ENCODE measurements around the gene INKA1.
"Not testable (repeated sequence)": the region's sequence is repeated elsewhere in the genome, so short reads cannot be mapped to it uniquely, and the experiment has no call there.

The INKA1 gene

DNA sequence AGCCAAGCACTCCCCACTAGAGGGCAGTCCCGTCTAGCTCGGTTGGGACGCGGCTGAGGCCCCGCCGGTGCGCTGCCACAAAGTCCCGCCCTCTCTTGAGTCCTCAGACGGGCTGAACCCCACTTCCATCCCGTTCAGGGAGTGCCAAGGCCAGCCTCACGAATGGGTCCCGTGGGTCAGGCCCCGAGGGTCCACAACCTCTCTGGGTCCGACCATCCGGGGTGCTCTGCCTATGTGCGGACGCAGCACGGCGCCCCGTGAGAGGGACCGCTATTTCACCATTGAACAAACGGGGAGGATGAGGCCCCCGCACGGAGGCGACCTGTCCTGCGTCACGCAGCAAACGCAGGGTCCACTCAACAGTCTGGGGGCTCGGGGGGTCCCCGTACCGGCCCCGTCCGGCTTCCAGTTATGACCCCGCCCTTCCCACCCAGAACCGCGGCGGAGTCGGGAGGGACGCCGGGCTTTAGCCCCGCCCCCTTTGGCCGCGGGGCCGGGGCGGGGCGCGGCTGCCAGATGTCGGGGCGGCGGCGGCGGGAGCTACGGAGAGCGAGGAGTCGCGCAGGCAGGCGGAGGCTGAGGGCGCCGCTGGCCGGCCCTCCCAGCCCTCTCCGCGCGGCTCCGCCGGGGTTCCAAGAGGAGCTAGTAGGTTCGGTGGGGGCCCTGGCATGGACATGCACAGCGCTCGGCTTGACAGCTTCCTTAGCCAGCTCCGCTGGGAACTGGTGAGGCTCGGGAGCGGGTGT is at the start of gene INKA1:
INKA1 (plus strand) TSS at position 543 of the 746 bp plus-strand sequence; CDS start at position 675, 132 bp downstream.
- peak; percentile 89 for DNase-seq

DNA sequence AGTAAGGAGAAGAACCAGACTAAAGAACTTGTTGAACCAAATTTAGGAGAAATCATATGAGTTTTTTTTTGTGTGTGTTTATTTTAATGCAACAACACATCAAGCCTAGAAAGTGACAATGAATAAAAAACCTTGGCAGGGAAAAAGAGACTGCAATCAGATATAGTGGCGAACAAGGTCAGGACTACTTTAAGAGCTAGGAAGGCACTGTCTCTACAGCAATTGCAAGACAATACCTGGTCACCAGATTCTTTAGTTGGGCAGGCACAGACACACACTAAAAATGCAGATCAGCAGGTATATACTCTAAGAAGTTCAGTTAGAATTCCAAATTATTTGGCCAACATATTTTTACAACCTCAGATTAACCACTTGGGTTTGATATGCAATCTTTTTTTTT is 48.5 kb upstream of the INKA1 start:
- DNase-seq: no peak

GRCh38 chr3:49756036-49756435 is 47.0 kb upstream of the INKA1 start:
- DNase-seq: no peak

- no peak for DNase-seq
Observed at GRCh38 chr3:49757197-49757596, 45.9 kb upstream of the INKA1 start.

DNA sequence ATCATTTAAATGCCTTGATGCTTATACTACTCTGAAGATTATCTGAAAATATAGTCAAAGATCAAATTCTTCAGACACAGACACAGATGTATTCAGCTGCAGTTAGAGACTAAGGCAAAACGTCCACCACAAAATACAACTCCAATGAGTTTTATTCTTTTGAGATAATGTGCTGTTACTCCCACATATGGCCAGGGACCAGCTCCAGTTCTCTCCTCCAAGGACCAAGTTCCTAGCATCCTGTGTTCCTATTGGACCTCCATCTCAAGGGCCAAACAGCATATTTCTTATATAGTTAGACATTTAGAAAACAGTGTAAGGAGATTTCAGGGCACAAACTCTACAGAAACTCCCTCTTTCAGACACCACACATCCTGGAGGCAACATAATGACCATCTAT is 43.8 kb upstream of the INKA1 start:
- DNase-seq: no peak

- DNase-seq: no peak
Observed at GRCh38 chr3:49761661-49762060, 41.4 kb upstream of the INKA1 start.

DNA sequence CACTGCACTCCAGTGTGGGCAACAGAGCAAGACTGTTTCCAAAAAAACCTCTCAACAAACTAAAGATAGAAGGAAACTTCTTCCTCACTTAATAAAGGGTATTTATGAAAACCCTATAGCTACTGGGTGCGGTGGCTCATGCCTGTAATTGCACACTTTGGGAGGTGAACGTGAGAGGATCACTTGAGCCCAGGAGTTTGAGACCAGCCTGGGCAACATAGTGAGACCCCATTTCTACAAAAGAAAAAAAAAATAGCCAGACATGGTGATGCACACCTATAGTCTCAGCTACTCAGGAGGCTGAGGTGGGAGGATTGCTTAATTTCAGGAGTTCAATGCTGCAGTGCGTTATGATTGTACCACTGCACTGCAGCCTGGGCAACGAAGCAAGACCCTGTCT is 39.1 kb upstream of the INKA1 start:
- no peak for DNase-seq

DNA sequence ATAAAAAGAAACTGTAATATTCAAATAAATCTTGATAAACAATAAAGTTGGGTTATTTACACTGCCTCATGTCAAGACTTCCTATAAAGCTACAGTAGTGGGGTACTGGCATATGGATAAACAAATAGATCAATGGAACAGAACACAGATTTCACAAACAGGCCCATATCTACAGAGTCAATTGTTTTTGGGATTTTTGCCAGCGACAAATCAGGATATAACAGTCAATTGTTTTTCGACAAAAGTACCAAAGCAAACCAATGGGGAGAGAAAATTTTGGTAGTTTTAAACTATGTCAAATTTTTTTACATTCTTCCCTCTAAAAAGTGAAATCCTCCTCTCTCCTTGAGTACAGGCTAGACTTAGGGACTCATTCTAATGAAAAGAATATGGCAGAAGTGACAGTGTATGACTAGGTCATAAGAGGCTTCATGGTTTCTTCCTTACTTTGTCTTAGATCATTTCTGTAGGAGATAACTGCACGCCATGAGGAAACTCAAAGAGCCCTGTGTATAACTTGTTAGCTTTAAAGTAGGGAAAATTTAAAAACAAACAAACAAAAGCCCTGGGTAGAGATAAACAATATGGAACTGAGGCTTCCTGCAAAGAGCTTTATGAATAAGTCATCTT is 33.7 kb upstream of the INKA1 start:
- DNase-seq: no peak

DNA sequence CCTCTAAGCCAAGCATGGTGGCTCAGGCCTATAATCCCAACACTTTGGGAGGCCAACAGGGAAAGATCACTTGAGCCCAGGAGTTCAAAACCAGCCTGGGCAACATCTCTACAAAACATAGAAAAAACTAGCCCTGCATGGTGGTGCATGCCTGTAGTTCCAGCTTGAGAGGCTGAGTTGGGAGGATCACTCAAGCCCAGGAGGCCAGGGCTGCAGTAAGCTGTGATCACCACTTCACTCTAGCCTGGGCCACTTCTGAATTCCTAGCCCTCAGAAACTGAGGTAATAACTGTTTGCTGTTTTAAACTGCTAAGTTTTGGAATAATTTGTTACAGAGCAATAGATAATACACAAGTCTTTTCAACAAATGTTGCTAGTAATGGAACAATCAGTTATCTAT is 33.1 kb upstream of the INKA1 start:
- DNase-seq: no peak

DNA sequence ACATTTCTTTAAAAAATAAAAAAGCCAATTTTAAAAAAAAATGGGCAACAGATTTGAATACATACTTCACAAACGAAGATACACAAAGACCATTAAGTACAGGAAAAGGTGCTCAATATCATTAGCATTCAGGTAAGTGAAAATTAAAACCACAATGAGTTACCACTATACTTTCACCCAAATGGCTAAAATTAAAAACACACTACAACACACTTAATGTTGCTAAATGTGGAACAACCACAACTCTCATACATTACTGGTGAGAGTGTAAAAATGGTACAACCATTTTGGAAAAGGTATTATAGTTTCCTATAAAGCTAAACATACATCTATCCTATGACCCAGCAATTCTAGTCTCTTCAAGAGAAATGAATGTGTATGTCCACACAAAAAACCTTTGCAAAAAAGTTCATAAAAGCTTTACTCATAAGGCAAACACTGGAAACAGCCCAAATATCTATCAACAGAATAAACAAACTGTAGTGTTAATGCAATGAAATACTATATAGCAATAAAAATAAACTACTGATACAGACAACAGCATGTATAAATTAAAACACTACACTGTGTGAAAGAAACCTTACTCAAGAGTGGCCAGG is 31.6 kb upstream of the INKA1 start:
- DNase-seq: no peak

- DNase-seq: no peak
Observed at GRCh38 chr3:49772703-49773102, 30.4 kb upstream of the INKA1 start.

GRCh38 chr3:49775538-49775937 is 27.5 kb upstream of the INKA1 start:
- no peak for DNase-seq

DNA sequence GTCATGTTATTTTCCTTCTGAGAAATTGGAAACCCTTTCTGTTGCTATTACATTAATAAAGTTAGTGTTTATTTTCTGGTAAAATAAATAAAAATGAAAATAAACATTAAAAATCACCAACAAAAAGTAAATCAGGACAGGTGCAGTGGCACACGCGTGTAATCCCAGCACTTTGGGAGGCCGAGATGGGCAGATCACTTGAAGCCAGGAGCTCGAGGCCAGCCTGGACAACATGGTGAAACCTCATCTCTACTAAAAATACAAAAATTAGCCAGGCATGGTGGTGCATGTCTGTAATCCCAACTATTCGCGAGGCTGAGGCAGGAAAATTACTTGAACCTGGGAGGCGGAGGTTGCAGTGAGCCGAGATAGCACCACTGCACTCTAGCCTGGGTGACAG is 27.0 kb upstream of the INKA1 start:
- DNase-seq: not testable (repeated sequence)

DNA sequence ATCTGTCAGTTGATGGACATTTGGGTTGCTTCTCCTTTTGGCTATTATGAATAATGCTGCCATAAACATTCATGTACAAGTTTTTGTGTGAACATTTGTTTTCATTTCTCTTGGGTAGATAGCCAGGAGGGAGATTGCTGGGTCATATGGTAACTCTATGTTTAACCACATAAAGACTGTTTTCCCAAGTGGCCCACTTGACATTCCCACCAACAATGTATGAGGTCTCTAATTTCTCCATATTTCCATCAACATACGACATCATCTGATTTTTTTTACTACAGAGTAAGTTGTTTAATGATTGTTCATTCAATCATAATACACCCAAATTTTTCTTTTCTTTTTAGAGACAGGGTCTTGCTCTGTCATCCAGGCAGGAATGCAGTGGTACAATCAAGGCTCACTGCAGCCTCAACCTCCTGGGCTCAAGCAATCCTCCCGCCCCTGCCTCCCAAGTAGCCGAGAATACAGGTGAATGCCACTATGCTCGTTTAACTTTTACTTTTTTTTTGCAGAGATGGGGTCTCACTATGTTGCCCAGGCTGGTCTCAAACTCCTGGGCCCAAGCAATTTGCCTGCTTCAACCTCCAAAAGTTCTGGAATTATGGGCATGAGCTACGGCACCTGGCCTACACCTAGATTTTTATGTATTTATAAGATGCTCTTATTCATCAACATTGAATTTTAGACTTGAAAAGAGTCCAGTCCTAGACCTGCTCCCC is 23.5 kb upstream of the INKA1 start:
- no peak for DNase-seq

DNA sequence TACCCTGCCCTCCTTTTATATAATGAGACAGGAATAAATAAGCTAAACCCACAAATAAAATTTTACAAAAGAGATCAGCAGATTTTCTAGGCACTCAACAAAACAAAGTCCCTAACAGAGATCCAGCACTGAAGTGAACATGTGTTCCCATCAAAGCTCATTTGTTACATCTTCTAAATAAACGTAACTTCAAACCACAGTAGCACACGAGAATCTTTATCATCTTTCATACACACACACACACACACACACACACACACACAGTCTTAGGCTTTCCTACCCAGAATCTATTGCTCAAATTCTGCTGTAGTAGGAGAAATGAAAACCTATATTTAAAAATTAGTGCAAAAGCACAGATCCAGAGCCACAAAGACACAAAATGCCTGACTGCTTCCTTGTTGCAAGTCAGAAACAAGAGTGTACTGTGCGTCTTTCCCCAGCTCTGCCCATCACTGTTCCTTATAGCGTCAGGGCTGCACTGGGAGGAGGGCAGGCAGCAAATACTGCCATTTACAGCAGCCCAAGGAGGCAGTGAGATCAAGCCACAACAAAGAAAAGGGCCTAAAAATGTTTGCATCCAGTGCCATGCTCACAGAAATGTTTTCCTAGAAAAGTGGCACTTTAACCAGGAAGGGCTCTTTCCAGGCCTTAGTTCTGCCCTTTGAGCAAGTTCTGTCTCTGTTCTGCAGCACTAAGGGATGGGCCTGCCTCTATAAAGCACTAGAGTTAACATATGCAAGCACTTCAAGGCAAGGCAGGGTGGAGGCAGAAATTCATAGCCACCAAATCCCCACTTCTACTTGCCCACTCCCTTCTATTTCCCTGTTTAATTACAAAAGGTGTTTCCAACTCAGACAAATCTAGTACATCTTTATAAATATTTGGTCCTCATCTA is 22.7 kb upstream of the INKA1 start:
- no peak for DNase-seq

GRCh38 chr3:49780975-49781365 is 22.1 kb upstream of the INKA1 start:
- not testable (repeated sequence) for DNase-seq

- DNase-seq: no peak
Observed at GRCh38 chr3:49781415-49782199, 21.5 kb upstream of the INKA1 start.

DNA sequence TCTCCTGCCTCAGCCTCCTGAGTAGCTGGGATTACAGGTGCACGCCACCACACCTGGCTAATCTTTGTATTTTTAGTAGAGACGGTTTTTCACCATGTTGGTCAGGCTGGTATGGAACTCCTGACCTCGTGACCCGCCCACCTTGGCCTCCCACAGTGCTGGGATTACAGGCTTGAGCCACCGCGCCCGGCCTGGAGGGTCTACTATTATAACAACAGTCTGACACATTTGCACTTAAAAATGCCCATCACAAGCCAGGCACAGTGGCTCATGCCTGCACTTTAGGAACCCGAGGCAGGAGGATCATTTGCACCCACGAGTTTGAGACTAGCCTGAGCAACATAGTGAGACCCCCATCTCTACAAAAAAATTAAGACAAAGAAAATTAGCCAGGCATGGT is 20.8 kb upstream of the INKA1 start:
- DNase-seq: not testable (repeated sequence)

GRCh38 chr3:49785565-49786356 is 17.3 kb upstream of the INKA1 start:
- peak; percentile 45 for DNase-seq

GRCh38 chr3:49786357-49787181 is 16.5 kb upstream of the INKA1 start, which contains the start of gene IP6K1:
TSS of gene IP6K1 (minus strand) at chr3:49786542. CDS start at chr3:49748040, 38,502 bp downstream.
- DNase-seq: peak; percentile 100

Measured in hematopoietic multipotent progenitor cell treated with erythropoietin and hydrocortisone succinate and interleukin-3 and kit ligand, for 8 days (in vitro differentiated cells).